ENCODE data around the gene IL22RA1.

The IL22RA1 gene, protein sequence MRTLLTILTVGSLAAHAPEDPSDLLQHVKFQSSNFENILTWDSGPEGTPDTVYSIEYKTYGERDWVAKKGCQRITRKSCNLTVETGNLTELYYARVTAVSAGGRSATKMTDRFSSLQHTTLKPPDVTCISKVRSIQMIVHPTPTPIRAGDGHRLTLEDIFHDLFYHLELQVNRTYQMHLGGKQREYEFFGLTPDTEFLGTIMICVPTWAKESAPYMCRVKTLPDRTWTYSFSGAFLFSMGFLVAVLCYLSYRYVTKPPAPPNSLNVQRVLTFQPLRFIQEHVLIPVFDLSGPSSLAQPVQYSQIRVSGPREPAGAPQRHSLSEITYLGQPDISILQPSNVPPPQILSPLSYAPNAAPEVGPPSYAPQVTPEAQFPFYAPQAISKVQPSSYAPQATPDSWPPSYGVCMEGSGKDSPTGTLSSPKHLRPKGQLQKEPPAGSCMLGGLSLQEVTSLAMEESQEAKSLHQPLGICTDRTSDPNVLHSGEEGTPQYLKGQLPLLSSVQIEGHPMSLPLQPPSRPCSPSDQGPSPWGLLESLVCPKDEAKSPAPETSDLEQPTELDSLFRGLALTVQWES

DNA sequence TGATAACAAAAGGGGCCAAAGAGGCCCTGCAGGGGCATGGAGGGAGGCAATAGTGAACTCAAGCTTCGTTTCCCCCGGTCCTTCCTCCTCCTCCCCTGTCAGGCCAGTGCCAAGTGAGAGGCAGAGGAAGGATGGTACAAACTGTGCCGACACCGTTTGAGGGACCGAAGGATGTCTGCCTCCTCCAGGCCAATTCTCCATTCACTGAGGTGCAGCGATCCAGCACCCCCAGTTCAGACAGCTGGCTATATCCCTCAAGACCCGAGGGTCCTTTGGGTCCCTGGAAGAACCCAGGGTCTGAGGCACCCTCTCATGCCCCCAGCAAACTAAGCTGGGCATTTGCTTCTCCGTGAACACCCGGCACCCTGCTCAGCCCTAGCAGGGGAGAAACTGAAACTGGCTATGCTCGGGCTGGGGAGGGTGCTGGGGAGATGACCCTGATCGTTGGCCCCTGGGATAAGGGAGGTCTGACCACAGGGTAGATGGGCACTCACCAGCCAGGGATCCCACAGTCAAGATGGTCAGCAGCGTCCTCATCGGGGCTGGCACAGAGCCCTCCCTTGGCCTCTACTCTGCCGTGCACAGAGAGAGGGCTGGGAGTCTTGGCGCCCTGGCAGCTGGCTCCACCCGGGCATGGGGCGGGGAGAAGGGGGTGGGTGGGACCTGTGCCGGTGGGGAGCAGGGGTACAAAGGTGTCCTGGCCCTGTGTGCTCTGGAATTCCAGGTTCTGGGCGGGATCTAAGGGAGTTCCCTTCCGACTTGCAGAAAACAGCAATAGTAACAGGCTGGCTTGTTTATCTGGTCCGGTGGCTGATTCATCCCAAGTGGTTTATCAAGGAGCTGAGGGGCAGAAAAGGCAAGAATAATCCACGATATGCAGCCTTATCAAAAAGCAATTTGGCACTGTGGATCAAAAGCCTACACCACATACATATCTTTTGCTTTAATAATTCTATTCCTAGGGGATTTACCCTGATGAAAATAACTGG, at the start of gene IL22RA1:
Gene IL22RA1 (minus strand): TSS at position 595 of the 989 bp plus-strand sequence. CDS start 58 bp downstream, at position 537.
- TF ChIP-seq, protein P1, sequence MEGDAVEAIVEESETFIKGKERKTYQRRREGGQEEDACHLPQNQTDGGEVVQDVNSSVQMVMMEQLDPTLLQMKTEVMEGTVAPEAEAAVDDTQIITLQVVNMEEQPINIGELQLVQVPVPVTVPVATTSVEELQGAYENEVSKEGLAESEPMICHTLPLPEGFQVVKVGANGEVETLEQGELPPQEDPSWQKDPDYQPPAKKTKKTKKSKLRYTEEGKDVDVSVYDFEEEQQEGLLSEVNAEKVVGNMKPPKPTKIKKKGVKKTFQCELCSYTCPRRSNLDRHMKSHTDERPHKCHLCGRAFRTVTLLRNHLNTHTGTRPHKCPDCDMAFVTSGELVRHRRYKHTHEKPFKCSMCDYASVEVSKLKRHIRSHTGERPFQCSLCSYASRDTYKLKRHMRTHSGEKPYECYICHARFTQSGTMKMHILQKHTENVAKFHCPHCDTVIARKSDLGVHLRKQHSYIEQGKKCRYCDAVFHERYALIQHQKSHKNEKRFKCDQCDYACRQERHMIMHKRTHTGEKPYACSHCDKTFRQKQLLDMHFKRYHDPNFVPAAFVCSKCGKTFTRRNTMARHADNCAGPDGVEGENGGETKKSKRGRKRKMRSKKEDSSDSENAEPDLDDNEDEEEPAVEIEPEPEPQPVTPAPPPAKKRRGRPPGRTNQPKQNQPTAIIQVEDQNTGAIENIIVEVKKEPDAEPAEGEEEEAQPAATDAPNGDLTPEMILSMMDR (IDR thresholded peaks at IDR 0.05; ENCODE audit: insufficient read depth, low read depth, low read length, missing control alignments) = no peak
- H3K4me3 ChIP-seq (ENCODE audit: low read depth, low read length) = no peak within 1 kb of the TSS
- no peak for DNase-seq (ENCODE audit: low read depth)

DNA sequence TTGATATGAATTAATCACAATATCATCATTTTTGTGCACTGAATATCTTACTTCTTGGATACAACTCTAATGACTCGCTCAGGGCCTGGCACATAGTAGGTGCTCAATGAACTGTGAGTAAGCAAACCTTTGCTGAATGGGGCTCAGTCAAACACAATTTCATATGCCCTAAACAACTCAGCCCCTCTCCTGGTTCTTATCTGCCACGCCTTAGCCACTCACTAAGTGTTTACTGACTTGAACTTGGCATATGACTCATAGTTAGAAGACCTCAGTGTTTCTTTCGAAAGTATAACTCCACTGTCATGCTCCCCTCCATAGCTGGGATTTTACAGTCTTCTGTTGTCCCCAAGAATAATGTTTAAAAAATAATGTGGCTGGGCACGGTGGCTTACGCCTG, 48.9 kb upstream of the IL22RA1 start:
- peak; percentile 86 for DNase-seq (ENCODE audit: low read depth)
- H3K4me3 ChIP-seq (ENCODE audit: low read depth, low read length) = no peak overlapping the region

DNA sequence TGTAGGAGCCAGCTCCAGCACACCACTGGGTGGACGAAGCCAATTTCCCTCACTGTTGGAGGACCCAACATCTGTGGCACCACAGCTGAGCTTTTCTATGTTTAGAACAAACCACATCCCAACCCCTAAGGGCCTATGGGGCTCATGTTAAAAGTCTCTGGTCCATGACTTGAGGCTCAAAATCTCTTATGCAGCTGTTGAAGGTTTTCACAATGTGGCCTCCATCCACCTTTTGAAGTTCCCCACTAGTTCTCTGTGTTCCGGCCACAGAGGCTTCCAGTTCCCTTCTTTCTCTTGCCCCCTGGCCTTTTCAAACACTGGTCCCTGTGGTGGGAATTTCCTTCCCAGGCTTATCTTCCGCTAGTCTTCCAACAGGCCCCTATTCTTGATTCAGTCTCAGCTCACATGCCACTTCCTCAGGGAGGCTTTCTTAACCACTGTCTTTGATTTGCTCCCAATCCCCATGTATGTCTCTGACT, 48.1 kb upstream of the IL22RA1 start:
- DNase-seq (ENCODE audit: low read depth) = peak; percentile 95
- 0 out of 2 replicates have a peak overlapping the region, but pooled peaks have one; percentile 4 for H3K4me3 ChIP-seq (ENCODE audit: low read depth, low read length)
- TF ChIP-seq, protein P1 (IDR thresholded peaks at IDR 0.05; ENCODE audit: insufficient read depth, low read depth, low read length, missing control alignments) = no peak

More for the DNA sequence above, 48.9 kb upstream of the IL22RA1 start:
- TF ChIP-seq, protein P1 (IDR thresholded peaks at IDR 0.05; ENCODE audit: insufficient read depth, low read depth, low read length, missing control alignments) = no peak

DNA sequence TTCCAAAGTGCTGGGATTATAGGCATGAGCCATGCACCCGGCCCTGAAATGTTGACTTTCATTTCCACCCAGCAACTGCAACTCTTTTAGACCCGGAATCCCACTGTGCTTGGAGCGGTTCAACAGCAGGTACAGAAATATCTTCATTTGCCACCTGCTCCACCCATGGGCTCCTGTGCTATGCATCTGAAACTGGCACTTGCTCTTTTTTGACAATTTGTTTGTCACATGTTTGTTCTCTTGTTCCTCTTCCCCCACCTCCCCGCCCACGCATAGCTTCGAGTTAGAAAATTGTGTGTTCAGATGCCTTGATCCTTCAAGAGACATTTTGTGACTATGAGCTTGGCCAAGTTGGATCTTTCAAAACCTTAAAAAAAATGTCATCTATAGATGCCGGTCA, 46.6 kb upstream of the IL22RA1 start:
- TF ChIP-seq, protein P1 (IDR thresholded peaks at IDR 0.05; ENCODE audit: insufficient read depth, low read depth, low read length, missing control alignments) = no peak
- peak; percentile 89 for DNase-seq (ENCODE audit: low read depth)
- peak overlapping the region; percentile 24 for H3K4me3 ChIP-seq (ENCODE audit: low read depth, low read length)

DNA sequence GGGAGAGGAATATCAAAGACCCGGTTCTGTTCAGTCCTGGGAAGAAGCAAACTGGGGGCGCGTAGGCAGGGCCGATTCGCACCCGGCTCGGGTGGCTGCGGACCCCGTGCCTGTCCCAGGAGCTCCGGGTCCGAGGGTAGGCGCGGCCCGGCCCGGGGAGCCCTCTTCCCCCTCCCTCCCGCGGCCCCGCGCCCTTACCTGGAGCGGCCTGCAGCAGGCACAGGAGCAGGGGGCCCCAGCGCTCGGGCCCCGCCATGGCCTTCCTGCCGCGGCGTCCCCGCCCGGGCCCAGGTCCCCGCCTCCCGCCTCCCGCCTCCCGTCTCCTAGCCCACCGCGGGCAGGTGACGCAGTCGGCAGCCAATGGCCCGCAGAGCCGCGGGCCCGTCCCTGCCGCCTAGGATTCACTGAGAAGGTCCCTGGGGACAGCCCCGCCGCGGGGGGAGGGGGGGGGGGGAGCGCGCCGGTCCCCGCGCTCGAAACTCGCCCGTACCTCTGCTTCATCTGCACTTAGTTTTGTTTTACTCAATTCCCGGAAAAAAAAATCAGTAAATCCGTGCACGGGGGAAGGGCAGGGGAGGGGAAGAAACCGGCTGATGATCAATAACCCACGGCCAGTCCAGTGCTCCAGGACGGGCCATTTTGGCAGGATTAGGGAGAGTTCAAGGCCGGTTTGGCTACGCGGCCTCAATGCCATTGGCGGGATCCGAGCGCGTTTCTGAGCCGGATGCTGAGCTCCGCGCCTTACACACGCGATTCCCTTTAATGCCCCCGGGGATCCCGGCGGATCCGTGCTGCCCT, 44.3 kb upstream of the IL22RA1 start, which contains the start of gene IFNLR1:
Gene IFNLR1 (minus strand): TSS at position 297 of the 798 bp plus-strand sequence. CDS start 41 bp downstream, at position 256.
- DNase-seq (ENCODE audit: low read depth) = peak; percentile 90
- H3K4me3 ChIP-seq (ENCODE audit: low read depth, low read length) = peak within 1 kb of the TSS; percentile 56
- TF ChIP-seq, protein P1 (IDR thresholded peaks at IDR 0.05; ENCODE audit: insufficient read depth, low read depth, low read length, missing control alignments) = no peak

DNA sequence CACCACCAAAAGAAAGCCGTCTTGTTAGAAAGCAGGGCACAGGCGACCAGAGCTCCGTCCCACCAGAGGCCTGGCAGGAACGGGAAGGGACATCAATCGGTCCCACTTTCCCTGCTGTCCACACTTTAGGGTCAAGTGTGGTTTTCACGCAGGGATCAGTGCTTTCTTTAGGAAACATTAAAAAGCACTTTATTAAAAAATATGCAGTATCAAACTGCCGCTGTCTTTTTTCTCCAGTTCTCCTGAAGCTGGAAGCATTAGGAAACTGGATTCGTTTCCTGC, 43.7 kb upstream of the IL22RA1 start:
- TF ChIP-seq, protein P1 (IDR thresholded peaks at IDR 0.05; ENCODE audit: insufficient read depth, low read depth, low read length, missing control alignments) = no peak
- no peak for DNase-seq (ENCODE audit: low read depth)
- H3K4me3 ChIP-seq (ENCODE audit: low read depth, low read length) = peak overlapping the region; percentile 56

Data from GM12865 (cell line).